Adrenal gland (tissue), 12 donors: Measurements from ENCODE around the gene SGSH. TPM values are rescaled to one million over a fixed set of nuclear protein-coding genes. Genes with fewer than 3 reads are reported as not detected.

ENCODE experiments used
- DNase-seq, 7 donors: peaks; one replicate each; pipeline ENCODE4 v3.0.0-alpha.2; 2019 to 2020
- H3K27ac ChIP-seq, 5 donors: fragments of 200-600 bp; sonication (generic) in 4 of 5; 1 replicate in 3 of 5; 2 replicates in 2 of 5; pipeline versions ENCODE4 v1.5.1 to v1.8.0; 2016 to 2020; ENCODE audit warnings: mild to moderate bottlenecking in 1 of 5
- H3K27me3 ChIP-seq: fragments of 200-600 bp; 2 replicates; pipeline ENCODE4 v1.8.0; 2021
- H3K36me3 ChIP-seq, 2 donors: fragments of 200-600 bp; replicated peaks in 1 of 2; 1 replicate in 1 of 2; 2 replicates in 1 of 2; pipeline versions ENCODE4 v1.5.1 to v1.8.0; 2018 to 2022
- H3K4me1 ChIP-seq, 2 donors: fragments of 200-600 bp; replicated peaks in 1 of 2; 1 replicate in 1 of 2; 2 replicates in 1 of 2; pipeline versions ENCODE4 v1.5.1 to v1.8.0; 2018 to 2021
- H3K4me3 ChIP-seq, 4 donors: fragments of 200-600 bp; sonication (generic) in 3 of 4; one replicate each; pipeline ENCODE4 v1.5.1; 2016 to 2018
- H3K9me3 ChIP-seq, 3 donors: fragments of 200-600 bp; sonication (generic) in 1 of 3; replicated peaks in 1 of 3; 1 replicate in 2 of 3; 2 replicates in 1 of 3; pipeline versions ENCODE4 v1.5.1 to v1.8.0; 2016 to 2021
- CTCF ChIP-seq, 6 experiments: fragments of 450-650 bp in 4 of 6; fragments of 200-600 bp in 2 of 6; sonication (generic) in 1 of 6; IDR thresholded peaks; 1 replicate in 5 of 6; 2 replicates in 1 of 6; pipeline versions ENCODE4 v1.5.1 to v1.8.0; 2016 to 2021; ENCODE audit warnings: antibody characterized with exemption in 6 of 6, mild to moderate bottlenecking in 2 of 6, moderate library complexity in 1 of 6
- POLR2A ChIP-seq, 2 donors: fragments of 450-650 bp; IDR thresholded peaks; one replicate each; pipeline ENCODE4 v1.6.1; 2017; ENCODE audit warnings: antibody characterized with exemption in 2 of 2, mild to moderate bottlenecking in 2 of 2, moderate library complexity in 1 of 2
- WGBS, 4 donors: extraction: QIAGEN DNeasy Blood & Tissue Kit in 2 of 4; methylation state at CpG; one replicate each; pipeline versions ENCODE4 v1.1.5 to v1.1.7; 2013 to 2017; 5-methylcytosine and 5-hydroxymethylcytosine counted together
- intact Hi-C, 2 donors: fragments of 100-400 bp; cut with DNase I; formaldehyde crosslinking; loops; one replicate each; pipeline versions ENCODE4 v1.14.1 to v1.15.0; 2022 to 2023
- polyA plus RNA-seq, 3 donors: library from polyadenylated mRNA; stranded (reverse); fragments of 200-250 nt in 2 of 3; fragments of 350-450 nt in 1 of 3; fragmentation: Illumina TruSeq in 1 of 3; extraction: RNeasy Lipid Tissue Mini Kit (QIAGEN cat#74804) in 1 of 3; gene quantifications; one replicate each; pipeline ENCODE4 v1.2.3, GENCODE V29; 2013 to 2014
- total RNA-seq, 9 donors: library from RNA; depleted of rRNA in 4 of 9; stranded (reverse); fragments of >200 nt in 4 of 9; fragments of 120-200 nt in 1 of 9; fragmentation: NEBNext Ultra II Directional in 1 of 9; extraction: Animal tissue kit (Norgen Biotek cat#: 25700) in 1 of 9; gene quantifications; one replicate each; pipeline versions ENCODE4 v1.1.0 to v1.2.4, GENCODE V29; 2013 to 2023
- donor health status: healthy with polysubstance abuse.
- donor health status: Bipolar disorder and iron deficiency.
- donor health status: DM: yes; HTN: yes; CAD: no.
- donor health status: DM: no; HTN: no; CAD: no.
- donor health status: DM: no; HTN: no; CAD: no.
- donor health status: DM: yes; HTN: yes; CAD: no.

SGSH gene
- total and polyA plus RNA-seq, 12 donors, result 33.3 to 194 (median 89.3) TPM

DNA sequence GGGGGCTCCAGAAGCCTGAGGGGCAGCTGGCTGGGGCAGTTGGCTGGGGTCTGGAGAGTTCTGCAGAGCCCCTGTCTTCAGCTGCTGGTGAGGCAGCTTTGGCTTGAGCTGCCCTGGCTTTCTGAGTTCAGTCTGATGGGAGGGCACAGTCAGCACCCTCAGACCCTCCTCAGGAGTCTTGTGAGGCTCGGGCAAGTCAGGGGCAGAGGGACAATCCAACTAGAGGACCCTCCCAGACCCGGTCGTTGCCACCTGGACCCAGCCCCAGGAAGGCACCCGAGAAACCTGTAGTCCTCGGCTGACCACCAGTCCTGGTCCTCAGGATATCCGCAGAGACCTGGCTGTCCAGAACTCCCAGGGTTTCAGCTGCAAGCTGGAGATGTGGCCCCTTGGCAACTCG is 48.5 kb downstream of the SGSH start:
- H3K36me3 ChIP-seq, result no peaks in the 10 kb centered on the region
- 83 to 97% (median 90%) methylated on average over 1 to 7 of the region's 7 CpGs for WGBS, 4 donors
- TF ChIP-seq CTCF (IDR thresholded peaks at IDR 0.05) (no peak), POLR2A (IDR thresholded peaks at IDR 0.05) (no peak)
- H3K27ac ChIP-seq, result no peak overlapping the region
- no peak for DNase-seq
- intact Hi-C loops, result no loop called here
- no peaks in the 10 kb centered on the region for H3K27me3 ChIP-seq
- H3K4me3 ChIP-seq, result no peak overlapping the region
- no peaks in the 10 kb centered on the region for H3K4me1 ChIP-seq
- H3K9me3 ChIP-seq, result no peaks in the 10 kb centered on the region

DNA sequence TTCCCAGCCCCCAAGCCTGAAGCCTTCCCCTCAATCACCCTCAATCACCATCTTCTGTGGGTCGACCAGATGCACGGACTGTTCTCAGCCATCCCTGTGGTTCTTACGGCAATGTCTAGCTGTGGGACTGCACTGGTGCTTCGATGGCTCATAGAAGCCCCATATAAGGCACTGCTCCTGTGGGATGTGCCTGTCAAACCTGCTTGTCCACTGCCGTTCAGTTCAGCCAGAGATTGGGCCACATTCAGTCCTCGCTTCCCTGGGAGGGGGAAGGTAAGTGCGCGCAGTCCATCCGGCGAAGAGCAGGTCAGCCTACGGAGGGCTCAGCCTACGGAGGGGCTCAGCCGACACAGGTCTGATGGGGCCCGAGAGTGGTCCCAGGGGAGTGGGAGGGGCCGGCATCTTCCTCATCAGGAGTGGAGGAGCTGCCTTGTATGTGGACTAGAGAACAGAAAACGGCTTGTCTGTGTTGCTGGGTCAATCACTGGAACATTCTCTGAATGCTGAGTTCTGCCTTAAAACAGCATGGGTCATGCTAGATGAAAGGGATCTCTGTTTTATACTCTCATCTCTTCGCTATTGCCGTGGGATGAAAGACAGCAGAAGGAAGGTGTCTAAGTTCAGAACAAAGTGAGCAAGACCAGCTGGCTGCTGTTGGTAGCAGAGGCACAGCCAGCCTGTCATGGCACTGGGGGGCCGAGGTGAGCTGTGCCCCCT is 50.2 kb downstream of the SGSH start, which contains the start of gene CARD14:
Gene CARD14, plus strand, starts transcription at position 247 of the 717 bp plus-strand sequence. CDS start 11,409 bp downstream, outside the sequence.
- TF ChIP-seq CTCF (IDR thresholded peaks at IDR 0.05) (no peak), POLR2A (IDR thresholded peaks at IDR 0.05) (no peak)
- Histone ChIP-seq H3K4me1 (no peaks in the 10 kb centered on the region), H3K36me3 (no peaks in the 10 kb centered on the region), H3K9me3 (no peaks in the 10 kb centered on the region), H3K4me3 (no peak within 1 kb of the TSS), H3K27me3 (no peaks in the 10 kb centered on the region), H3K27ac (no peak within 1 kb of the TSS)
- intact Hi-C loops, result no loop called here
- no peak for DNase-seq
- WGBS, 4 donors, result 79 to 84% (median 83%) methylated on average over 17 to 19 of the region's 19 CpGs

GRCh38 chr17:80169107-80169506 is 51.0 kb downstream of the SGSH start:
- Histone ChIP-seq H3K9me3 (no peaks in the 10 kb centered on the region), H3K4me1 (no peaks in the 10 kb centered on the region), H3K36me3 (no peaks in the 10 kb centered on the region), H3K27me3 (no peaks in the 10 kb centered on the region), H3K27ac (no peak overlapping the region), H3K4me3 (no peak overlapping the region)
- no peak for TF ChIP-seq CTCF (IDR thresholded peaks at IDR 0.05)
- TF ChIP-seq POLR2A (IDR thresholded peaks at IDR 0.05), result no peak
- intact Hi-C loops, result no loop called here
- 63 to 82% (median 75%) methylated on average over 5 of the region's 5 CpGs for WGBS, 4 donors
- no peak for DNase-seq

- no peaks in the 10 kb centered on the region for H3K4me1 ChIP-seq
- H3K27me3 ChIP-seq, result no peaks in the 10 kb centered on the region
- no peak for TF ChIP-seq CTCF (IDR thresholded peaks at IDR 0.05)
- no peak for TF ChIP-seq POLR2A (IDR thresholded peaks at IDR 0.05)
- H3K9me3 ChIP-seq, result no peaks in the 10 kb centered on the region
- WGBS, 4 donors, result 46 to 87% (median 66%) methylated on average over 3 to 5 of the region's 5 CpGs
- no peak for DNase-seq
- H3K36me3 ChIP-seq, result no peaks in the 10 kb centered on the region
- intact Hi-C loops, result no loop called here
- H3K4me3 ChIP-seq, result no peak overlapping the region
- H3K27ac ChIP-seq, result no peak overlapping the region
Measured at GRCh38 chr17:80168371-80168770, 51.8 kb downstream of the SGSH start.
